Measurements from ENCODE around the gene ADRA2A.

The ADRA2A gene

DNA sequence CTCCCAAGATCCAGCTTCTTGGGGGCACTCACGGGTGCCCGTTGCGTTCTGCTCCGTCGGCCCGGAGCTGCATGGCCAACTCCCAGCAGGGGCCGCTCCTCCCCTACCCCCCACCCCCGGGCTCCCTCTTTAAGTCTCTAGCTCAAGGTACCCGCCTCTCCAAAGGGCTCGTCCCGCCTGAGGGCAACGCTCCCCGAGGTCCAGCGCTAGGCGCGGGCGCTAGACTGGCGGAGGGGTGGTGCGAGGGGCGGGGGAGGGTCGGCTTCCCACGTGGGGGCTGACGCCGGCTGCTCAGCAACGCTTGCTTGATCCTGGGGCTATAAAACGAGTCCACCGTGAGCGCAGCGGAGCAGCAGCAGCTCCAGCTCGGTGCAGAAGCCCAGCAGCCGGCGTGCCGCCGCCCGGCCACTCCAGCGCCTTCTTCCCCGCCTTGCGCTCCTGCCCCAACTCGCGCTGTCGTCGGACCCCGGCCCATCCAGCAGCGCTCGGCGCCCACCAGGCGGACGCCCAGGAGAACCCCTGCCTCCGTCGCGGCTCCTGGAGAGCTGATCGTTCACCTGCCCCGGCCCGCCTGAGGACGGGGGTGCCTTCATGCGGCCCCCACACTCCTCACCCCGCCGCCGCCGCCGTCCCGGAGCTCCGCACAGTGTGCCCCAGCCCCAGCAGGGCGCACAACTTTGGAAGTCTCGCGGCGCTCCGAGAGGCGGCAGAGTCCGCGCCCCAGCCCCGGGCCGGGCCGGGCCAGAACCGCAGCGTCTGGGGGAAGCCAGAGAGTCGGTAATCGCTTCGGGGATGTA is at the start of gene ADRA2A:
Gene ADRA2A, plus strand, starts transcription at position 348 of the 797 bp plus-strand sequence. CDS start 968 bp downstream, outside the sequence.
- no peak for DNase-seq (ENCODE audit: low spot score)

- DNase-seq (ENCODE audit: low spot score), result no peak
Measured at GRCh38 chr10:111030042-111030750, 46.6 kb upstream of the ADRA2A start.

DNA sequence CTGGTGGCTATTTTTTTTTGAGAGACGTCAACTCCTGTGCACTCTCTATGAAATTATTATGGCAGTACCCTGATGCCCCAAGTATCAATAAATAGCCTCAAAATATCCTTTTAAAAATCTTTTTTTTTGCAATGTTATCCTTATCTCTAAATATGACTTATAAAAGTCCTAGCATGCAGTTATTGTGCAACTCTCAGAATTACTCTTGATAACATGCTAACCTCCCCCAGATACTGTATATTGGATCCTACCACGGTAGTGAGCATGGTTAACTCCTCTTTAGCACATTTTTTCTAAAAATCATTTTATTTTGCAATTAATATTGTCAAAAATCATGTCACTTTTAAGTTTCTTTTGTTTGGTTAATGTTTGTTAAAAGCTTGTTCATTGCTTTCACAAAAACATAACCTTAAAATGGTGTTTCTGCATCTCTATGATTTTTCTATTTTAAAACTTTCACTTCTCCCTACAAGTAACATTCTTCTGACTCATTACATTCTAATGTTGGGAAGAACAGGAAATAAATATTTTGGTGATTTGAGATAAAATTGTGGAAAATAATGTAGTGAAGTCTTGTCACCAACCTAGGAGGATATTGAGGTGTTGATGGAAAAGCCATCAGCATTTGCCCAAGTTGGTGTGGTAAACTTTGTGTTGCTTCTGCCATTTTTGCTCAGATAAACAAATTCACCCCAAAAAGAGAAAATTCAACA is 42.1 kb upstream of the ADRA2A start:
- DNase-seq (ENCODE audit: low spot score), result no peak

GRCh38 chr10:111035542-111035941 is 41.3 kb upstream of the ADRA2A start:
- DNase-seq (ENCODE audit: low spot score), result no peak

DNA sequence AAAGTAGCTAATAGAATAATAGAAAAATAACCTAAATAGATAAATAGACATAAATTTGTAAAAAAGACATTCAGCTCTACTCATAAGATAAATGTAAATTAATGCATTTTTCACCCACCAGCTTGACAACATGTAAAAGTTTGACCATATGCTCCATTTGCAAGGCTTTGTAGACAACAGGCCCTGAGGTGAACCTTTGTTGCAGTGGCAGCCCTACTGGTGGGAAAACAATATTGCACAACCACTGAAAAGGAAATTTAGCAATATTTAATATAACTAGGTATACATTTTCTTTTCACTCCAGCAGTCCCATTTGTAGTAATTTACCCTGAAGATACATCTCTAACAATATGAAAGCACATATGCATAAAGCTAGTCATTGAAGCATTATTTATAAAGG is 39.0 kb upstream of the ADRA2A start:
- DNase-seq (ENCODE audit: low spot score), result no peak

- DNase-seq (ENCODE audit: low spot score), result no peak
Measured at GRCh38 chr10:111039522-111039921, 37.3 kb upstream of the ADRA2A start.

GRCh38 chr10:111057006-111057405 is 19.8 kb upstream of the ADRA2A start:
- DNase-seq (ENCODE audit: low spot score), result no peak

DNA sequence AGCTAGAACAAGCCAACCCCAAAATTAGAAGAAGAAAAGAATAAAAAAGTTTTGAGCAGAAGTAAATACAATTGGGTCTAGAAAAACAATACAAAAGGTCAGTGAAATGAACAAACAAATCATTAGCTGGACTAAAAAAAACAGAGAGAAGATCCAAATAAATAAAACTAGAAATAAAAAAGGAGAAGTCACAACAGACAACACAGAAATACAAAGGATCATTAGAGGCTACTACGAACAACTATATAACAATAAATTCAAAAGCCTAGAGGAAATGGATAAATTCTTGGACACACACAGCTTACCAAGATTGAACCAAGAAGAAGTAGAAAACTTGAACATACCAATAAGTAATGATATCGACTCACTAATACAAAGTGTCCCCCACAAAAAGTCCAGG is 13.4 kb upstream of the ADRA2A start:
- DNase-seq (ENCODE audit: low spot score), result no peak

DNA sequence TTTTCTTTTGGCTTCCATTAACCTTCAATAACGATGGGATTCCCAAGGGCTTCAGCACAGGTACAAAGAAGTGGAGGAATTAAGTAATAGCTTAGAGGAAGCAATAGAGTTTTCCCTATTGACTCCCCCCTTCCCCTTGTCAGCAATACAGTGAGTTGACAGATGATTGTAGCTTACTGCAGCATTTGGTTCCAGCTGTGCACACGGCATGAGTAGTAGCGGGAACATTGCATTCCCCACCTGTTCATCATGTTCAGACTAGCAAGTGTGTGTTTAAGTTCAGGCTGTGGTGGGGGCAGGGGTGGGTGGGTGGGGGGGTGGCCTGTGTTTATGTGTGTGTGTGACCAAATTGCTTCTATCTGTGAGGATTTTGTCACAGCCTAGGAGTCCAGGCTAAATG is 4.6 kb upstream of the ADRA2A start:
- no peak for DNase-seq (ENCODE audit: low spot score)

DNA sequence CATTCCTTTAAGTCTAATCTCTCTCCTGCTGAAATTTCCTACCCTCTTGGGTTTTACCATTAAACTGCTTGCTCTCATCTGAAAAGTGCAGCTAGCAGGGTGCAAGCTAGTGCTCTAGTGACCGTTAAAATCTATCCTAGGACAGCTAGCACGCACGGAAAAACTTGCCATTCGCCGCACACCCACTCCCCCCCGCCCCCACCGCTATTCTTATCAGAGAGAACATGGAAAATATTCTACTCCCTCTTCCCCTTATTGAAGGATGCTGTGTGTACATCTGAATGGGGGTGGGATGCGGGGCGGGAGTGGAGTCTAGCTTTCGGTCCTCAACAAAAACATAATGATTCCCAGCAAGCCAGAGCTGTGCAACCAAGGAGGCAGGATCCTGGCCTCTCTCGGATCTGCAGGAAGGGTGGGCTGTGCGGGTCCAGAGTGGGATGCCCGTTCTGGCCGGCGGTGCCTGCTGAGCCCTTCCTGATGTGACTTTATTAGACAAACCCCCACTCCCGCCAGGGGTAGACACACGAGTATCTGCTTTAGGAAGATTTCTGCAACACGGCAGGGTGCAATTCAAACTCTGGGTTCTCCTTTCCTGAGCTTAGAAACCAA is 1.1 kb upstream of the ADRA2A start:
- DNase-seq (ENCODE audit: low spot score), result no peak

DNA sequence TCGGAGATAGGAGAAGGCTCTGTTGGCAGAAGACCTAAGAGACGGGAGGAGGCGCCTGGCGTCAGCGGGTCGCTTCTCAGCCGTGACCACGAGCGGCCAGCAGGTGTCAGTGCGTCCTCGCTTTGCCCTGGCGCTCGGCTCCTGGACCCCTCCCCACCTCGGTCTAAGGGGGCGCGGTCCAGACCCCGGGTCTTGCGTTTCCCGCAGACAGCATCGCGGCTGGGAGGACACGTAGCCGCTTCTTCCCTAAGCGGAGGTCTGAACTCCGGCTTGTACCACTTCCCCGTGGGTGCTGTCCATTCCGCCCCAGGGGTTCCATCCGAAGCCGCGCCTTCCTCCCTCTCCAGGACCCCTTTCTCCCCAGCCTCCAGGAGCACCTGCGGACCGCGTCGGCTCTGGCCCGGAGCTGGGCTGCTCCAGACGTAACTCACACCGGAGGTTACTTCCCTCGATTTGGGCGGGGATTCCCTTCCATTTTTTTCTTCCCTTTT is 593 bp upstream of the ADRA2A start:
- peak; percentile 25 for DNase-seq (ENCODE audit: low spot score)

- no peak for DNase-seq (ENCODE audit: low spot score)
Measured at GRCh38 chr10:111077479-111077784, 603 bp downstream of the ADRA2A start.

DNA sequence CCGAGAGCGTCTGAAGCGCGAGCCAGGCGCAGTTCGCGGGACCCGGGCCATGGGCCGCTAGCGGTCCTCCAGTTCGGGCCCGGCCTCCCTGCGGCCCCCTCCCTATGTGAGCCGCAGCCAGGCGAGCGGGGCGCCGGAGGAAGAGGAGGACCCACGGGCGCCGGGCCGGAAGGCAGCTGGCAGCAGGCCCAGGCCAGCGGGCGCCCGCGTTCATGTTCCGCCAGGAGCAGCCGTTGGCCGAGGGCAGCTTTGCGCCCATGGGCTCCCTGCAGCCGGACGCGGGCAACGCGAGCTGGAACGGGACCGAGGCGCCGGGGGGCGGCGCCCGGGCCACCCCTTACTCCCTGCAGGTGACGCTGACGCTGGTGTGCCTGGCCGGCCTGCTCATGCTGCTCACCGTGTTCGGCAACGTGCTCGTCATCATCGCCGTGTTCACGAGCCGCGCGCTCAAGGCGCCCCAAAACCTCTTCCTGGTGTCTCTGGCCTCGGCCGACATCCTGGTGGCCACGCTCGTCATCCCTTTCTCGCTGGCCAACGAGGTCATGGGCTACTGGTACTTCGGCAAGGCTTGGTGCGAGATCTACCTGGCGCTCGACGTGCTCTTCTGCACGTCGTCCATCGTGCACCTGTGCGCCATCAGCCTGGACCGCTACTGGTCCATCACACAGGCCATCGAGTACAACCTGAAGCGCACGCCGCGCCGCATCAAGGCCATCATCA is 1.1 kb downstream of the ADRA2A start:
- DNase-seq (ENCODE audit: low spot score), result no peak

GRCh38 chr10:111078505-111079185 is 1.8 kb downstream of the ADRA2A start:
- DNase-seq (ENCODE audit: low spot score), result no peak

GRCh38 chr10:111079241-111079760 is 2.5 kb downstream of the ADRA2A start:
- no peak for DNase-seq (ENCODE audit: low spot score)

DNA sequence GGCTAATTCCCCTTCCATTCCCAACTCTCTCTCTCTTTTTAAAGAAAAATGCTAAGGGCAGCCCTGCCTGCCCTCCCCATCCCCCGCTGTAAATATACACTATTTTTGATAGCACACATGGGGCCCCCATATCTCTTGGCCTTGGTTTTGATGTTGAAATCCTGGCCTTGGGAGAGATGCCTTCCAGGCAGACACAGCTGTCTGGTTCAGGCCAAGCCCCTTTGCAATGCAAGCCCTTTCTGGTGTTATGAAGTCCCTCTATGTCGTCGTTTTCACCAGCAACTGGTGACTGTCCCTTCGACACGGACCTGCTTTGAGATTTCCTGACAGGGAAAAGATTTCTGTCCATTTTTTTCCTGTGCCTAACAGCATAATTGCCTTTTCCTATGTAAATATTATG is 3.0 kb downstream of the ADRA2A start:
- no peak for DNase-seq (ENCODE audit: low spot score)

DNA sequence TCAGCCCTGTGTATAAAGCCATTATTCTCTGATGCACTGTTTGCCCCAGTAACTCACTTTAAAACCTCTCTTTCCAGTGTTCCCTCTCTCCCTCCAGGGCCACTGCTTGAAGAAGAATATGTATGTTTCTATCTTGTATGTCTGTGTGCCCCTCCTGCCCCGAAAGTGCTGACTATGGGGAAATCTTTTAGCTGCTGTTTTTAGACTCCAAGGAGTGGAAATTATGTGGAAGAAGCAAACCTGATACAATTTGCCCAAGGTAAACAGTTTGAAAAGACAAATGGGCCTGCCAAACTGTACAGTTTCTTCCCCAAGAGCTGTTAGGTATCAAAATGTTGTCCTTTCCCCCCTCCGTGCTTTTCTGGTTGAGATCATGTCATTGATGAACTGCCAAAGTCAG is 3.4 kb downstream of the ADRA2A start:
- DNase-seq (ENCODE audit: low spot score), result no peak

- no peak for DNase-seq (ENCODE audit: low spot score)
Measured at GRCh38 chr10:111081595-111081994, 4.8 kb downstream of the ADRA2A start.

- no peak for DNase-seq (ENCODE audit: low spot score)
Measured at GRCh38 chr10:111082102-111082975, 5.5 kb downstream of the ADRA2A start.

Measured in globus pallidus (tissue), 1 donor.